Lower leg skin (tissue), 3 donors: ENCODE measurements around the gene HLA-DOB.

Experiments used
- CTCF ChIP-seq, 3 donors: fragments of 450-650 bp; IDR thresholded peaks; one replicate each; pipeline ENCODE4 v1.5.1; 2016; ENCODE audit warnings: antibody characterized with exemption in 3 of 3, mild to moderate bottlenecking in 3 of 3, moderate library complexity in 2 of 3
- POLR2A ChIP-seq, 2 donors: fragments of 450-650 bp; IDR thresholded peaks; one replicate each; pipeline ENCODE4 v1.6.1; 2016 to 2017; ENCODE audit warnings: antibody characterized with exemption in 2 of 2, mild to moderate bottlenecking in 1 of 2, moderate library complexity in 1 of 2

DNA sequence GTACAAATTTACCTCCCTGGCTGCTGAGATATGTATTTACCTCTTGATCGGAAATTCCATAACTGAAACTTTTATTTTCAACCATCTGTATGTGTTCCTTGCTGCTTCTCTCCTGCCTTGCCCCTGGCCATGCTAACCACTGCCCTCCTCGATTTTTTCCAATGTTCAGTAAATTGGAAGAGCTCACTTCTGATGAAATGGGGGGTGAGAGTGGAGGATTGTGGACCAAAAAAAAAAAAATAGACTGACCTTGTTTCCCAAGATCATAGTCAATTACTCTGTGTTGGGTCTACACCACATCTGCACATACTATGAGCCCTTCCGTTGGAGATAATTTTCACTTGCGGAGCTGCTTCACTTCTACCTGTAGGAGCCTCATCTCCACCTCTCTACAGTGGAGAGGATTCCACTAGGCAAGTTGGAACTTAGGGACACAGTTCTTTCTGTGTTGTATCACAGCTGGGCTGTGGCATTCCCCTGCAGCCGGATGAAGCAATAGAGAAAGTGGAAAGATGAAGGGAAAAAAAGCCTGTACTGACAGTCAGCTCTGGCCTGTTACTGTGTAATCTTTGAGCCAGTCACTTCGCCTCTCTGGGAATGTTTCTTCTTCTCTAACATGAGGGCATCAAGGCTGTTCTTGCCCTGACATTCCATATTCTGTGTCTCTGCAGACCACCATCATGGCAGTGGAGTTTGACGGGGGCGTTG is 38.8 kb upstream of the HLA-DOB start:
- no peak for TF ChIP-seq CTCF (IDR thresholded peaks at IDR 0.05)
- TF ChIP-seq POLR2A (IDR thresholded peaks at IDR 0.05), result no peak
